ENCODE data around the gene CAND2. TPM values are rescaled to one million over a fixed set of nuclear protein-coding genes. Genes with fewer than 3 reads are reported as not detected.

Gene CAND2
- 1 to 10 TPM in 3 of 4 donors, under 1 TPM in 1; 0.63 to 4.2 (median 2.8) TPM for total RNA-seq

GRCh38 chr3:12796171-12797123 is at the start of gene CAND2:
CAND2 (plus strand) TSS chr3:12796680; CDS start chr3:12796721, 41 bp downstream.
- H3K4me3 ChIP-seq (ENCODE audit: low read depth, poor library complexity, severe bottlenecking) = peak within 1 kb of the TSS; percentile 31
- WGBS, 2 donors = 10 to 15% methylated on average over 27 to 52 of the region's 61 CpGs
- TF ChIP-seq POLR2A (IDR thresholded peaks at IDR 0.05) = no peak
- DNase-seq (ENCODE audit: low spot score in 2 of 2) = no peak
- intact Hi-C loops (cut with DNase I; ENCODE audit: low total_unique reads) = no loop called here

- intact Hi-C loops (cut with DNase I; ENCODE audit: low total_unique reads) = loop anchor here (10.0 kb wide), 1 partner anchor 1874 kb away; no protein-coding TSS in a partner anchor
- no peak overlapping the region for H3K4me3 ChIP-seq (ENCODE audit: low read depth, poor library complexity, severe bottlenecking)
- TF ChIP-seq CTCF (IDR thresholded peaks at IDR 0.05) (no peak), POLR2A (IDR thresholded peaks at IDR 0.05) (no peak)
- 89 to 96% methylated on average over 5 of the region's 5 CpGs for WGBS, 2 donors
- DNase-seq (ENCODE audit: low spot score in 2 of 2) = no peak
Observed at GRCh38 chr3:12748477-12748876, 48.0 kb upstream of the CAND2 start.

GRCh38 chr3:12750223-12750622 is 46.3 kb upstream of the CAND2 start:
- TF ChIP-seq CTCF (IDR thresholded peaks at IDR 0.05) (no peak), POLR2A (IDR thresholded peaks at IDR 0.05) (no peak)
- no peak overlapping the region for H3K4me3 ChIP-seq (ENCODE audit: low read depth, poor library complexity, severe bottlenecking)
- no peak for DNase-seq (ENCODE audit: low spot score in 2 of 2)
- 6 to 26% methylated on average over 3 of the region's 3 CpGs for WGBS, 2 donors
- intact Hi-C loops (cut with DNase I; ENCODE audit: low total_unique reads) = no loop called here

GRCh38 chr3:12750658-12751071 is 45.8 kb upstream of the CAND2 start:
- intact Hi-C loops (cut with DNase I; ENCODE audit: low total_unique reads) = no loop called here
- 37 to 47% methylated on average over 4 of the region's 4 CpGs for WGBS, 2 donors
- H3K4me3 ChIP-seq (ENCODE audit: low read depth, poor library complexity, severe bottlenecking) = no peak overlapping the region
- no peak for DNase-seq (ENCODE audit: low spot score in 2 of 2)
- TF ChIP-seq POLR2A (IDR thresholded peaks at IDR 0.05) (no peak), CTCF (IDR thresholded peaks at IDR 0.05) (no peak)

- intact Hi-C loops (cut with DNase I; ENCODE audit: low total_unique reads) = no loop called here
- no peak for DNase-seq (ENCODE audit: low spot score in 2 of 2)
- H3K4me3 ChIP-seq (ENCODE audit: low read depth, poor library complexity, severe bottlenecking) = no peak overlapping the region
- WGBS, 2 donors = 52 to 66% methylated on average over 5 of the region's 5 CpGs
- TF ChIP-seq POLR2A (IDR thresholded peaks at IDR 0.05) = no peak
- TF ChIP-seq CTCF (IDR thresholded peaks at IDR 0.05) = no peak
Observed at GRCh38 chr3:12751571-12751970, 44.9 kb upstream of the CAND2 start.

GRCh38 chr3:12752102-12752501 is 44.4 kb upstream of the CAND2 start:
- TF ChIP-seq CTCF (IDR thresholded peaks at IDR 0.05) (no peak), POLR2A (IDR thresholded peaks at IDR 0.05) (no peak)
- WGBS, 2 donors = 56 to 62% methylated on average over 3 of the region's 3 CpGs
- intact Hi-C loops (cut with DNase I; ENCODE audit: low total_unique reads) = no loop called here
- DNase-seq (ENCODE audit: low spot score in 2 of 2) = no peak
- H3K4me3 ChIP-seq (ENCODE audit: low read depth, poor library complexity, severe bottlenecking) = no peak overlapping the region
